Neural progenitor cell (in vitro differentiated cells): ENCODE measurements around the gene ABITRAM. TPM values are rescaled to one million over a fixed set of nuclear protein-coding genes. Genes with fewer than 3 reads are reported as not detected.

Experiments
- DNase-seq: peaks from one replicate; pipeline ENCODE4 v3.0.0-alpha.2; 2016; ENCODE audit warnings: low spot score
- H2AFZ ChIP-seq: fragments of 200-600 bp; sonication (generic); replicated peaks from 2 replicates; pipeline ENCODE4 v1.6.1; 2016; ENCODE audit warnings: antibody characterized with exemption
- H3F3A ChIP-seq: fragments of 200-600 bp; sonication (generic); 2 replicates; pipeline ENCODE4 v1.6.1; 2016; ENCODE audit warnings: antibody characterized with exemption, low read depth
- H3K27ac ChIP-seq: fragments of 200-600 bp; sonication (generic); 2 replicates; pipeline ENCODE4 v1.5.1; 2016; ENCODE audit warnings: mild to moderate bottlenecking
- H3K27me3 ChIP-seq: fragments of 200-600 bp; sonication (generic); 2 replicates; pipeline ENCODE4 v1.6.1; 2016; ENCODE audit warnings: mild to moderate bottlenecking, moderate library complexity
- H3K36me3 ChIP-seq: fragments of 200-600 bp; sonication (generic); 2 replicates; pipeline ENCODE4 v1.5.1; 2016
- H3K4me1 ChIP-seq: fragments of 200-600 bp; sonication (generic); 2 replicates; pipeline ENCODE4 v1.6.1; 2016; ENCODE audit warnings: mixed run types
- H3K4me2 ChIP-seq: fragments of 200-600 bp; sonication (generic); 2 replicates; pipeline ENCODE4 v1.6.1; 2016
- H3K4me3 ChIP-seq: fragments of 200-600 bp; sonication (generic); 2 replicates; pipeline ENCODE4 v1.5.1; 2016
- H3K79me2 ChIP-seq: fragments of 200-600 bp; sonication (generic); 2 replicates; pipeline ENCODE4 v1.6.1; 2016; ENCODE audit warnings: low read depth
- H3K9ac ChIP-seq: fragments of 200-600 bp; sonication (generic); 2 replicates; pipeline ENCODE4 v1.6.1; 2016
- H3K9me3 ChIP-seq: fragments of 200-600 bp; sonication (generic); 2 replicates; pipeline ENCODE4 v1.5.1; 2016; ENCODE audit warnings: low read depth
- H4K20me1 ChIP-seq: fragments of 200-600 bp; sonication (generic); 2 replicates; pipeline ENCODE4 v1.6.1; 2016; ENCODE audit warnings: low read depth
- H3K27ac Mint-ChIP-seq: 3 replicates; pipeline ENCODE4 v1.8.0; 2021; ENCODE audit warnings: mixed read lengths
- H3K27me3 Mint-ChIP-seq: 2 replicates; pipeline ENCODE4 v1.8.0; 2022; ENCODE audit warnings: low read depth, mild to moderate bottlenecking, inconsistent platforms, moderate library complexity, mixed read lengths; ENCODE audit not compliant: insufficient read depth
- H3K36me3 Mint-ChIP-seq: 3 replicates; pipeline ENCODE4 v1.8.0; 2021; ENCODE audit warnings: mixed read lengths
- H3K4me1 Mint-ChIP-seq: 3 replicates; pipeline ENCODE4 v1.8.0; 2021; ENCODE audit warnings: mixed read lengths
- H3K4me3 Mint-ChIP-seq: 3 replicates; pipeline ENCODE4 v1.8.0; 2021; ENCODE audit warnings: mild to moderate bottlenecking, moderate library complexity, mixed read lengths
- H3K9me3 Mint-ChIP-seq: 3 replicates; pipeline ENCODE4 v1.8.0; 2020; ENCODE audit warnings: mixed read lengths
- CTCF ChIP-seq: fragments of 200-600 bp; sonication (generic); IDR thresholded peaks from 2 replicates; pipeline ENCODE4 v1.5.1; 2017; ENCODE audit warnings: antibody characterized with exemption, mild to moderate bottlenecking
- EZH2 ChIP-seq: fragments of 200-600 bp; sonication (generic); IDR thresholded peaks from 2 replicates; pipeline ENCODE4 v1.6.1; 2017; ENCODE audit warnings: antibody characterized with exemption, mild to moderate bottlenecking, moderate library complexity
- EZH2phosphoT487 ChIP-seq: fragments of 200-600 bp; sonication (generic); IDR thresholded peaks from 2 replicates; pipeline ENCODE4 v1.6.1; 2017; ENCODE audit warnings: antibody characterized with exemption
- total RNA-seq: library from RNA; depleted of rRNA; stranded (reverse); fragments of >200 nt; gene quantifications from 2 replicates; pipeline ENCODE4 v1.2.3, GENCODE V29; 2015; ENCODE audit warnings: low replicate concordance

Gene ABITRAM
- total RNA-seq, 1 donor from 2014 or later: 20.4 TPM

- no peak overlapping the region for H3K4me3 Mint-ChIP-seq
- no peak for DNase-seq
- H3K4me1 ChIP-seq: no peaks in the 10 kb centered on the region
- H2AFZ ChIP-seq: no peak overlapping the region
- no peak overlapping the region for H3K4me2 ChIP-seq
- H3K36me3 Mint-ChIP-seq: peaks cover 22% of the 10 kb centered on the region
- H3K27me3 ChIP-seq: no peaks in the 10 kb centered on the region
- H3K4me3 ChIP-seq: no peak overlapping the region
- no peaks in the 10 kb centered on the region for H4K20me1 ChIP-seq
- no peaks in the 10 kb centered on the region for H3F3A ChIP-seq
- no peaks in the 10 kb centered on the region for H3K4me1 Mint-ChIP-seq
- H3K9me3 ChIP-seq: no peaks in the 10 kb centered on the region
- no peak overlapping the region for H3K27ac Mint-ChIP-seq
- no peak overlapping the region for H3K27ac ChIP-seq
- H3K36me3 ChIP-seq: peaks cover 8% of the 10 kb centered on the region
- no peaks in the 10 kb centered on the region for H3K27me3 Mint-ChIP-seq
- H3K9me3 Mint-ChIP-seq: no peaks in the 10 kb centered on the region
- TF ChIP-seq CTCF: no peak
- no peak for TF ChIP-seq EZH2phosphoT487
- TF ChIP-seq EZH2: no peak
- H3K79me2 ChIP-seq: no peaks in the 10 kb centered on the region
- no peak overlapping the region for H3K9ac ChIP-seq
Observed at GRCh38 chr9:108972626-108973209, 38.5 kb downstream of the ABITRAM start.

GRCh38 chr9:108973895-108974294 lies 39.7 kb downstream of the ABITRAM start:
- no peaks in the 10 kb centered on the region for H3K4me1 ChIP-seq
- no peak overlapping the region for H3K27ac Mint-ChIP-seq
- H4K20me1 ChIP-seq: no peaks in the 10 kb centered on the region
- no peaks in the 10 kb centered on the region for H3K79me2 ChIP-seq
- no peak for TF ChIP-seq CTCF
- no peaks in the 10 kb centered on the region for H3K27me3 ChIP-seq
- H3K36me3 ChIP-seq: peaks cover 12% of the 10 kb centered on the region
- H2AFZ ChIP-seq: no peak overlapping the region
- H3K9ac ChIP-seq: no peak overlapping the region
- H3K4me3 ChIP-seq: no peak overlapping the region
- H3K4me2 ChIP-seq: no peak overlapping the region
- no peak overlapping the region for H3K27ac ChIP-seq
- H3K36me3 Mint-ChIP-seq: peaks cover 29% of the 10 kb centered on the region
- no peaks in the 10 kb centered on the region for H3K4me1 Mint-ChIP-seq
- H3F3A ChIP-seq: no peaks in the 10 kb centered on the region
- no peak overlapping the region for H3K4me3 Mint-ChIP-seq
- H3K27me3 Mint-ChIP-seq: no peaks in the 10 kb centered on the region
- no peaks in the 10 kb centered on the region for H3K9me3 ChIP-seq
- no peaks in the 10 kb centered on the region for H3K9me3 Mint-ChIP-seq
- no peak for DNase-seq

DNA sequence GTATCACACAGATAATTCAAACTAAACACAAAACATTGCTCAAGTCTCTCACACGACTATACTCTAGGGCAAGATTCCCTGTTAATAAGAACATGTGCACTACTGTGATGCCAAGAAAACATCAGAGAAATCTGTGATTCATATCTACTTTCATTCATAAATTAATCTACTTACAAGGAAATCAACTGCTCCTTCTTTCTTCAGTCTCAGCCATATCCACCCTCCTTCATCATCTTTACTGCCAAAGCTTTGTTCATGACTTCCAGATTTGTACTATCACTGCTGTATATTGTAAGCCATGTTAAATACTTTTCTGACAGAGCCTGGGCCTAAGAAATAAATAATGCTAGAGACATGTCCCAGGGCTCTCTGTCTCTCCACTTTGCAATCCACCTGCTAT lies 44.0 kb downstream of the ABITRAM start:
- H3K36me3 ChIP-seq: peaks cover 4% of the 10 kb centered on the region
- no peaks in the 10 kb centered on the region for H3K4me1 Mint-ChIP-seq
- no peak overlapping the region for H3K4me3 ChIP-seq
- no peak overlapping the region for H2AFZ ChIP-seq
- no peaks in the 10 kb centered on the region for H3K9me3 ChIP-seq
- TF ChIP-seq CTCF: no peak
- TF ChIP-seq EZH2phosphoT487: no peak
- no peak for TF ChIP-seq EZH2
- H3K4me3 Mint-ChIP-seq: no peak overlapping the region
- no peaks in the 10 kb centered on the region for H3F3A ChIP-seq
- no peak overlapping the region for H3K27ac Mint-ChIP-seq
- no peaks in the 10 kb centered on the region for H3K9me3 Mint-ChIP-seq
- DNase-seq: no peak
- H3K9ac ChIP-seq: no peak overlapping the region
- peaks cover 16% of the 10 kb centered on the region for H3K36me3 Mint-ChIP-seq
- H3K4me1 ChIP-seq: no peaks in the 10 kb centered on the region
- H3K4me2 ChIP-seq: no peak overlapping the region
- H4K20me1 ChIP-seq: no peaks in the 10 kb centered on the region
- H3K79me2 ChIP-seq: no peaks in the 10 kb centered on the region
- H3K27me3 Mint-ChIP-seq: no peaks in the 10 kb centered on the region
- no peak overlapping the region for H3K27ac ChIP-seq
- H3K27me3 ChIP-seq: no peaks in the 10 kb centered on the region
